COLO668 (cell line): Measurements from ENCODE around the gene SNED1.
A peak's percentile ranks its signal among the peaks of the same experiment; 100 is the strongest.

Experiments
- DNase-seq: peaks from one replicate; lab custom pipeline; 2025; ENCODE audit not compliant: unreplicated experiment; lab: John Stamatoyannopoulos, UW

SNED1 gene

GRCh38 chr2:241043581-241043980 lies 45.2 kb downstream of the SNED1 start:
- DNase-seq: no peak

- no peak for DNase-seq
Observed at GRCh38 chr2:241047253-241048010, 49.0 kb downstream of the SNED1 start.

GRCh38 chr2:241048149-241048948 lies 49.9 kb downstream of the SNED1 start:
- DNase-seq: no peak

- DNase-seq: no peak
Observed at GRCh38 chr2:241048949-241049343, 50.5 kb downstream of the SNED1 start.

GRCh38 chr2:241049739-241050623 lies 51.6 kb downstream of the SNED1 start:
- no peak for DNase-seq

GRCh38 chr2:241050624-241051577 lies 52.5 kb downstream of the SNED1 start:
- no peak for DNase-seq

- no peak for DNase-seq
Observed at GRCh38 chr2:241051578-241052487, 53.4 kb downstream of the SNED1 start.

- no peak for DNase-seq
Observed at GRCh38 chr2:241052677-241053360, 54.4 kb downstream of the SNED1 start.

GRCh38 chr2:241053576-241054251 lies 55.3 kb downstream of the SNED1 start:
- DNase-seq: no peak

GRCh38 chr2:241061275-241061674 lies 62.9 kb downstream of the SNED1 start:
- DNase-seq: no peak

- DNase-seq: no peak
Observed at GRCh38 chr2:241062389-241063092, 64.1 kb downstream of the SNED1 start.

- DNase-seq: no peak
Observed at GRCh38 chr2:241063093-241063551, 64.7 kb downstream of the SNED1 start.

GRCh38 chr2:241063587-241063986 lies 65.2 kb downstream of the SNED1 start:
- peak; percentile 21 for DNase-seq

GRCh38 chr2:241064008-241064801 lies 65.8 kb downstream of the SNED1 start:
- peak; percentile 53 for DNase-seq

GRCh38 chr2:241064802-241065354 lies 66.5 kb downstream of the SNED1 start:
- no peak for DNase-seq

- no peak for DNase-seq
Observed at GRCh38 chr2:241065355-241065803, 67.0 kb downstream of the SNED1 start.
